IPS-15b (cell line): ENCODE data around the gene MYO6.

Experiments used
- H3K27me3 ChIP-seq: one replicate; pipeline ENCODE4 v1.6.1; 2013; ENCODE audit warnings: low read length; ENCODE audit not compliant: control insufficient read depth, insufficient read depth
- H3K36me3 ChIP-seq: one replicate; pipeline ENCODE4 v1.6.1; 2013; ENCODE audit warnings: low read length; ENCODE audit not compliant: control insufficient read depth, insufficient read depth
- H3K4me1 ChIP-seq: one replicate; pipeline ENCODE4 v1.6.1; 2013; ENCODE audit warnings: mild to moderate bottlenecking, low read length; ENCODE audit not compliant: control insufficient read depth, insufficient read depth
- H3K4me3 ChIP-seq: one replicate; pipeline ENCODE4 v1.5.1; 2013; ENCODE audit warnings: low read depth, low read length
- H3K9ac ChIP-seq: one replicate; pipeline ENCODE4 v1.6.1; 2013; ENCODE audit warnings: low read depth, mild to moderate bottlenecking, low read length
- H3K9me3 ChIP-seq: one replicate; pipeline ENCODE4 v1.6.1; 2013; ENCODE audit warnings: mild to moderate bottlenecking, low read length; ENCODE audit not compliant: control insufficient read depth, insufficient read depth

Gene MYO6

GRCh38 chr6:75842191-75842590 lies 93.2 kb downstream of the MYO6 start:
- no peaks in the 10 kb centered on the region for H3K36me3 ChIP-seq
- H3K27me3 ChIP-seq: no peaks in the 10 kb centered on the region
- H3K4me3 ChIP-seq: no peak overlapping the region
- no peak overlapping the region for H3K9ac ChIP-seq
- H3K9me3 ChIP-seq: no peaks in the 10 kb centered on the region
- H3K4me1 ChIP-seq: no peaks in the 10 kb centered on the region

- Histone ChIP-seq H3K27me3 (no peaks in the 10 kb centered on the region), H3K36me3 (no peaks in the 10 kb centered on the region), H3K9me3 (no peaks in the 10 kb centered on the region), H3K4me3 (no peak overlapping the region), H3K9ac (no peak overlapping the region), H3K4me1 (no peaks in the 10 kb centered on the region)
Measured at GRCh38 chr6:75842732-75843131, 93.7 kb downstream of the MYO6 start.

- no peaks in the 10 kb centered on the region for H3K36me3 ChIP-seq
Measured at GRCh38 chr6:75843396-75843795, 94.4 kb downstream of the MYO6 start.

GRCh38 chr6:75848274-75848673 lies 99.2 kb downstream of the MYO6 start:
- Histone ChIP-seq H3K36me3 (no peaks in the 10 kb centered on the region), H3K9ac (no peak overlapping the region), H3K4me3 (no peak overlapping the region), H3K4me1 (no peaks in the 10 kb centered on the region), H3K27me3 (no peaks in the 10 kb centered on the region), H3K9me3 (no peaks in the 10 kb centered on the region)

More at GRCh38 chr6:75843396-75843795, 94.4 kb downstream of the MYO6 start:
- Histone ChIP-seq H3K9ac (no peak overlapping the region), H3K4me1 (no peaks in the 10 kb centered on the region), H3K9me3 (no peaks in the 10 kb centered on the region), H3K27me3 (no peaks in the 10 kb centered on the region), H3K4me3 (no peak overlapping the region)

GRCh38 chr6:75849329-75850025 lies 100.4 kb downstream of the MYO6 start:
- no peak overlapping the region for H3K9ac ChIP-seq
- no peaks in the 10 kb centered on the region for H3K36me3 ChIP-seq
- H3K27me3 ChIP-seq: no peaks in the 10 kb centered on the region
- no peaks in the 10 kb centered on the region for H3K9me3 ChIP-seq
- H3K4me1 ChIP-seq: no peaks in the 10 kb centered on the region
- no peak overlapping the region for H3K4me3 ChIP-seq

- Histone ChIP-seq H3K9me3 (no peaks in the 10 kb centered on the region), H3K9ac (no peak overlapping the region), H3K4me3 (no peak overlapping the region), H3K27me3 (no peaks in the 10 kb centered on the region), H3K4me1 (no peaks in the 10 kb centered on the region), H3K36me3 (no peaks in the 10 kb centered on the region)
Measured at GRCh38 chr6:75850026-75850833, 101.2 kb downstream of the MYO6 start.

GRCh38 chr6:75852721-75853120 lies 103.7 kb downstream of the MYO6 start:
- no peaks in the 10 kb centered on the region for H3K9me3 ChIP-seq
- H3K9ac ChIP-seq: no peak overlapping the region
- H3K36me3 ChIP-seq: no peaks in the 10 kb centered on the region
- H3K27me3 ChIP-seq: no peaks in the 10 kb centered on the region
- no peak overlapping the region for H3K4me3 ChIP-seq
- H3K4me1 ChIP-seq: no peaks in the 10 kb centered on the region

- Histone ChIP-seq H3K9ac (no peak overlapping the region), H3K9me3 (no peaks in the 10 kb centered on the region), H3K4me3 (no peak overlapping the region), H3K27me3 (no peaks in the 10 kb centered on the region), H3K4me1 (no peaks in the 10 kb centered on the region), H3K36me3 (no peaks in the 10 kb centered on the region)
Measured at GRCh38 chr6:75853806-75854205, 104.8 kb downstream of the MYO6 start.

GRCh38 chr6:75855052-75855451 lies 106.0 kb downstream of the MYO6 start:
- no peaks in the 10 kb centered on the region for H3K4me1 ChIP-seq
- H3K27me3 ChIP-seq: no peaks in the 10 kb centered on the region

GRCh38 chr6:75856902-75857301 lies 107.9 kb downstream of the MYO6 start:
- Histone ChIP-seq H3K9ac (no peak overlapping the region), H3K4me3 (no peak overlapping the region), H3K27me3 (no peaks in the 10 kb centered on the region), H3K4me1 (no peaks in the 10 kb centered on the region), H3K36me3 (peaks cover 3% of the 10 kb centered on the region), H3K9me3 (no peaks in the 10 kb centered on the region)

More at GRCh38 chr6:75855052-75855451, 106.0 kb downstream of the MYO6 start:
- H3K4me3 ChIP-seq: no peak overlapping the region
- H3K9ac ChIP-seq: no peak overlapping the region
- no peaks in the 10 kb centered on the region for H3K9me3 ChIP-seq
- no peaks in the 10 kb centered on the region for H3K36me3 ChIP-seq

GRCh38 chr6:75863001-75863400 lies 114.0 kb downstream of the MYO6 start:
- H3K36me3 ChIP-seq: peaks cover 9% of the 10 kb centered on the region
- H3K27me3 ChIP-seq: no peaks in the 10 kb centered on the region
- no peaks in the 10 kb centered on the region for H3K9me3 ChIP-seq
- H3K4me3 ChIP-seq: no peak overlapping the region
- no peak overlapping the region for H3K9ac ChIP-seq
- H3K4me1 ChIP-seq: no peaks in the 10 kb centered on the region

GRCh38 chr6:75863784-75864183 lies 114.7 kb downstream of the MYO6 start:
- Histone ChIP-seq H3K36me3 (peaks cover 9% of the 10 kb centered on the region), H3K9ac (no peak overlapping the region)

More at GRCh38 chr6:75863784-75864183, 114.7 kb downstream of the MYO6 start:
- no peaks in the 10 kb centered on the region for H3K27me3 ChIP-seq
- H3K4me1 ChIP-seq: no peaks in the 10 kb centered on the region
- no peak overlapping the region for H3K4me3 ChIP-seq
- no peaks in the 10 kb centered on the region for H3K9me3 ChIP-seq
